OCI-LY7 (cell line): ENCODE results near the gene BRSK1. TPM values are rescaled to one million over a fixed set of nuclear protein-coding genes. Genes with fewer than 3 reads are reported as not detected.

Experiments
- BruUV-seq: library from RNA; stranded (reverse); fragments of 400-500 nt; replicated peaks from 2 replicates; lab custom pipeline; 2021; lab: Mats Ljungman, UMichigan
- CTCF ChIA-PET: fragments of 300-600 bp; sonication (Branson Sonifier 250); formaldehyde crosslinking; loops from one replicate; lab custom pipeline; 2022; ENCODE audit warnings: antibody characterized with exemption; ENCODE audit not compliant: unreplicated experiment; lab: Charles Lee
- POLR2A ChIA-PET: fragments of 300-600 bp; sonication (Branson Sonifier 250); formaldehyde crosslinking; loops from one replicate; lab custom pipeline; 2022; ENCODE audit warnings: antibody characterized with exemption; lab: Charles Lee
- DNase-seq: peaks from one replicate; pipeline ENCODE4 v3.0.0-alpha.2; 2015; ENCODE audit warnings: low spot score
- H2AFZ ChIP-seq: fragments of 200-600 bp; sonication (generic), shearing (Covaris generic); 2 replicates; pipeline ENCODE4 v1.6.1; 2014; ENCODE audit warnings: mild to moderate bottlenecking, antibody characterized with exemption, low read length, moderate library complexity
- H3K27ac ChIP-seq: fragments of 200-600 bp; sonication (generic); 2 replicates; pipeline ENCODE4 v1.5.1; 2014; ENCODE audit warnings: mixed run types, low read depth, mild to moderate bottlenecking, moderate library complexity, low read length, inconsistent platforms; ENCODE audit not compliant: poor library complexity, severe bottlenecking
- H3K36me3 ChIP-seq: fragments of 200-600 bp; sonication (generic); 2 replicates; pipeline ENCODE4 v1.6.1; 2014; ENCODE audit warnings: mild to moderate bottlenecking, antibody characterized with exemption, low read length, moderate library complexity, mixed read lengths; ENCODE audit not compliant: insufficient read depth
- H3K4me1 ChIP-seq: fragments of 200-600 bp; sonication (generic); 2 replicates; pipeline ENCODE4 v1.5.1; 2014; ENCODE audit warnings: mild to moderate bottlenecking, low read length; ENCODE audit not compliant: insufficient read depth, poor library complexity, severe bottlenecking
- H3K4me2 ChIP-seq: fragments of 200-600 bp; sonication (generic); 2 replicates; pipeline ENCODE4 v1.6.1; 2014; ENCODE audit warnings: mild to moderate bottlenecking, low read length
- H3K4me3 ChIP-seq: fragments of 200-600 bp; sonication (generic); 2 replicates; pipeline ENCODE4 v1.5.1; 2014; ENCODE audit warnings: mild to moderate bottlenecking, low read depth, low read length; ENCODE audit not compliant: poor library complexity, severe bottlenecking
- H3K79me2 ChIP-seq: fragments of 200-600 bp; sonication (generic); 2 replicates; pipeline ENCODE4 v1.6.1; 2016; ENCODE audit warnings: low read depth, mild to moderate bottlenecking, low read length, moderate library complexity, mixed read lengths; ENCODE audit not compliant: insufficient read depth
- H3K9me2 ChIP-seq: fragments of 200-600 bp; sonication (generic); 2 replicates; pipeline ENCODE4 v1.6.1; 2016; ENCODE audit warnings: mild to moderate bottlenecking, low read length, mixed read lengths; ENCODE audit not compliant: insufficient read depth
- H3K9me3 ChIP-seq: fragments of 200-600 bp; sonication (generic); 2 replicates; pipeline ENCODE4 v1.6.1; 2014; ENCODE audit warnings: mild to moderate bottlenecking, mixed run types, low read length, mixed read lengths
- H4K20me1 ChIP-seq: fragments of 200-600 bp; sonication (generic); 2 replicates; pipeline ENCODE4 v1.6.1; 2014; ENCODE audit warnings: mild to moderate bottlenecking, antibody characterized with exemption, low read length, moderate library complexity, mixed read lengths; ENCODE audit not compliant: insufficient read depth
- CTCF ChIP-seq: fragments of 200-600 bp; sonication (generic); conservative IDR thresholded peaks from 2 replicates; pipeline ENCODE4 v1.5.1; 2014; ENCODE audit warnings: mild to moderate bottlenecking, antibody characterized with exemption, low read length, moderate library complexity, mixed read lengths
- EZH2phosphoT487 ChIP-seq: fragments of 200-600 bp; sonication (generic); IDR thresholded peaks from 2 replicates; pipeline ENCODE4 v1.6.1; 2018; ENCODE audit warnings: low read depth, borderline replicate concordance, mild to moderate bottlenecking, mixed run types, antibody characterized with exemption, low read length, moderate library complexity, mixed read lengths
- intact Hi-C: fragments of 100-400 bp; cut with micrococcal nuclease; formaldehyde crosslinking; loops from one replicate; pipeline ENCODE4 v1.10.0; 2022; ENCODE audit not compliant: unreplicated experiment
- total RNA-seq, 2 experiments: library from RNA; depleted of rRNA in 1 of 2; stranded (reverse); fragments of >200 nt in 1 of 2; shearing (Covaris generic) in 1 of 2; gene quantifications; 2 replicates each; pipeline ENCODE4 v1.2.3, GENCODE V29; 2014 to 2022

Gene BRSK1
- total RNA-seq, 2 experiments from 2014 or later: 16.1 to 23.9 TPM

GRCh38 chr19:55315956-55316525, 32.2 kb downstream of the BRSK1 start:
- Histone ChIP-seq H2AFZ (no peak overlapping the region), H3K4me1 (peaks cover 5% of the 10 kb centered on the region), H3K9me2 (no peaks in the 10 kb centered on the region), H3K79me2 (no peaks in the 10 kb centered on the region), H4K20me1 (no peaks in the 10 kb centered on the region), H3K9me3 (no peaks in the 10 kb centered on the region), H3K4me3 (no peak overlapping the region), H3K36me3 (no peaks in the 10 kb centered on the region), H3K4me2 (no peak overlapping the region), H3K27ac (no peak overlapping the region)
- DNase-seq: no peak
- TF ChIP-seq EZH2phosphoT487: no peak
- no peak for TF ChIP-seq CTCF
- intact Hi-C loops: no loop called here
- BruUV-seq: no TSS peak
- ChIA-PET POLR2A (no interaction called here), CTCF (interaction anchor here (0.6 kb wide), 1 partner anchor 23 kb away, joined by 4 read pairs; no protein-coding TSS in a partner anchor)

- ChIA-PET CTCF (no interaction called here), POLR2A (interaction anchor here (0.6 kb wide), 1 partner anchor 9 kb away, joined by 3 read pairs; no protein-coding TSS in a partner anchor)
- Histone ChIP-seq H3K4me3 (no peak overlapping the region), H3K4me2 (no peak overlapping the region), H3K9me3 (no peaks in the 10 kb centered on the region), H2AFZ (no peak overlapping the region), H4K20me1 (no peaks in the 10 kb centered on the region), H3K36me3 (no peaks in the 10 kb centered on the region), H3K9me2 (no peaks in the 10 kb centered on the region), H3K27ac (no peak overlapping the region), H3K79me2 (no peaks in the 10 kb centered on the region), H3K4me1 (no peaks in the 10 kb centered on the region)
- intact Hi-C loops: no loop called here
- TF ChIP-seq CTCF (no peak), EZH2phosphoT487 (no peak)
- no peak for DNase-seq
- BruUV-seq: no TSS peak
These were observed 32.8 kb downstream of the BRSK1 start for GRCh38 chr19:55316646-55317045.

GRCh38 chr19:55319785-55320184, 36.0 kb downstream of the BRSK1 start:
- Histone ChIP-seq H3K79me2 (no peaks in the 10 kb centered on the region), H3K9me2 (no peaks in the 10 kb centered on the region), H3K4me2 (0 out of 2 replicates have a peak overlapping the region, but pooled peaks have one; percentile 10), H4K20me1 (no peaks in the 10 kb centered on the region), H3K4me1 (peaks cover 11% of the 10 kb centered on the region), H3K36me3 (no peaks in the 10 kb centered on the region), H2AFZ (no peak overlapping the region), H3K4me3 (no peak overlapping the region), H3K27ac (no peak overlapping the region), H3K9me3 (no peaks in the 10 kb centered on the region)
- BruUV-seq: no TSS peak
- ChIA-PET POLR2A (no interaction called here), CTCF (no interaction called here)
- peak; percentile 72 for DNase-seq
- intact Hi-C loops: no loop called here
- TF ChIP-seq EZH2phosphoT487 (no peak), CTCF (no peak)
